ENCODE measurements around the gene S100PBP.

DNA sequence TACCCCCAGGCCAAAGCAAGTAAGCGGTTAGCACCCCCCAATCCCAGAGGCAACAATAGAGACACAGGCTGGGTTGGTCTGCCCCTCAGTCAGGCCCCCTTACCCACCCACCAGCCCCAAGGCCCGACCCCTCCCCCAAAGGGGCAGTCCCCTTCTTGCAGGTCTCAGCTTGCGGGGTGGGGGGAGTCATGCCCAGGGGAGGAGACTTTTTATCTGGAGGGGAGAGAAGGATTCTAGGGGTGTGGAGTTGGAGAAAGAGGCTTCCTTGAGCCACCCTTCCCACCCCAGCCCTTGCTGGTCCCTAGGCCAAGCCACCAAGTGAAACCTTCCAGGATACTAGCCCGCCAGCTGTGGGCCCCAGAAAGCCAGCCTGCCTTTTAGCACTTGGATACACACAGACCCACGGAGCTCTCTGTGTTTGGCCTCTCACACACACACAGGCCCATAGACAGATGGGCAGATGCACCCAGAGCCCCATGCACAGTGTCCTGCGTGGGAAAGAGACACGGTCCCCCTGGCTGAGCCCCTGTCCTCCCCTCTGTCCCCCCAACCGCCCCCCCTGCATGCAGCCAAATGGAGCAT lies 76.7 kb downstream of the S100PBP start:
- TF ChIP-seq ETV6 (conservative IDR thresholded peaks at IDR 0.05 in 1 of 2, IDR thresholded peaks at IDR 0.05 in 1 of 2; ENCODE audit: borderline replicate concordance in 1 of 2, low read depth in 1 of 2) (no peak), IRF4 (IDR thresholded peaks at IDR 0.05; ENCODE audit: low read depth, low read length) (no peak), SRF (IDR thresholded peaks at IDR 0.05; ENCODE audit: low read depth in 2 of 2, low read length in 2 of 2) (no peak), POLR2A (IDR thresholded peaks at IDR 0.05; ENCODE audit: low read depth, low read length) (no peak), POLR2AphosphoS5 (IDR thresholded peaks at IDR 0.05; ENCODE audit: low read length) (no peak)
- TF ChIP-seq, protein P1, sequence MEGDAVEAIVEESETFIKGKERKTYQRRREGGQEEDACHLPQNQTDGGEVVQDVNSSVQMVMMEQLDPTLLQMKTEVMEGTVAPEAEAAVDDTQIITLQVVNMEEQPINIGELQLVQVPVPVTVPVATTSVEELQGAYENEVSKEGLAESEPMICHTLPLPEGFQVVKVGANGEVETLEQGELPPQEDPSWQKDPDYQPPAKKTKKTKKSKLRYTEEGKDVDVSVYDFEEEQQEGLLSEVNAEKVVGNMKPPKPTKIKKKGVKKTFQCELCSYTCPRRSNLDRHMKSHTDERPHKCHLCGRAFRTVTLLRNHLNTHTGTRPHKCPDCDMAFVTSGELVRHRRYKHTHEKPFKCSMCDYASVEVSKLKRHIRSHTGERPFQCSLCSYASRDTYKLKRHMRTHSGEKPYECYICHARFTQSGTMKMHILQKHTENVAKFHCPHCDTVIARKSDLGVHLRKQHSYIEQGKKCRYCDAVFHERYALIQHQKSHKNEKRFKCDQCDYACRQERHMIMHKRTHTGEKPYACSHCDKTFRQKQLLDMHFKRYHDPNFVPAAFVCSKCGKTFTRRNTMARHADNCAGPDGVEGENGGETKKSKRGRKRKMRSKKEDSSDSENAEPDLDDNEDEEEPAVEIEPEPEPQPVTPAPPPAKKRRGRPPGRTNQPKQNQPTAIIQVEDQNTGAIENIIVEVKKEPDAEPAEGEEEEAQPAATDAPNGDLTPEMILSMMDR (IDR thresholded peaks at IDR 0.05 in 2 of 3, conservative IDR thresholded peaks at IDR 0.05 in 1 of 3; ENCODE audit: control insufficient read depth in 2 of 3, extremely low read depth in 1 of 3, insufficient read depth in 1 of 3, low read depth in 3 of 3, low read length in 3 of 3), result no peak
- TF ChIP-seq, protein P2, sequence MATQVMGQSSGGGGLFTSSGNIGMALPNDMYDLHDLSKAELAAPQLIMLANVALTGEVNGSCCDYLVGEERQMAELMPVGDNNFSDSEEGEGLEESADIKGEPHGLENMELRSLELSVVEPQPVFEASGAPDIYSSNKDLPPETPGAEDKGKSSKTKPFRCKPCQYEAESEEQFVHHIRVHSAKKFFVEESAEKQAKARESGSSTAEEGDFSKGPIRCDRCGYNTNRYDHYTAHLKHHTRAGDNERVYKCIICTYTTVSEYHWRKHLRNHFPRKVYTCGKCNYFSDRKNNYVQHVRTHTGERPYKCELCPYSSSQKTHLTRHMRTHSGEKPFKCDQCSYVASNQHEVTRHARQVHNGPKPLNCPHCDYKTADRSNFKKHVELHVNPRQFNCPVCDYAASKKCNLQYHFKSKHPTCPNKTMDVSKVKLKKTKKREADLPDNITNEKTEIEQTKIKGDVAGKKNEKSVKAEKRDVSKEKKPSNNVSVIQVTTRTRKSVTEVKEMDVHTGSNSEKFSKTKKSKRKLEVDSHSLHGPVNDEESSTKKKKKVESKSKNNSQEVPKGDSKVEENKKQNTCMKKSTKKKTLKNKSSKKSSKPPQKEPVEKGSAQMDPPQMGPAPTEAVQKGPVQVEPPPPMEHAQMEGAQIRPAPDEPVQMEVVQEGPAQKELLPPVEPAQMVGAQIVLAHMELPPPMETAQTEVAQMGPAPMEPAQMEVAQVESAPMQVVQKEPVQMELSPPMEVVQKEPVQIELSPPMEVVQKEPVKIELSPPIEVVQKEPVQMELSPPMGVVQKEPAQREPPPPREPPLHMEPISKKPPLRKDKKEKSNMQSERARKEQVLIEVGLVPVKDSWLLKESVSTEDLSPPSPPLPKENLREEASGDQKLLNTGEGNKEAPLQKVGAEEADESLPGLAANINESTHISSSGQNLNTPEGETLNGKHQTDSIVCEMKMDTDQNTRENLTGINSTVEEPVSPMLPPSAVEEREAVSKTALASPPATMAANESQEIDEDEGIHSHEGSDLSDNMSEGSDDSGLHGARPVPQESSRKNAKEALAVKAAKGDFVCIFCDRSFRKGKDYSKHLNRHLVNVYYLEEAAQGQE (IDR thresholded peaks at IDR 0.05; ENCODE audit: low read depth, low read length), result no peak
- TF ChIP-seq, protein P3, sequence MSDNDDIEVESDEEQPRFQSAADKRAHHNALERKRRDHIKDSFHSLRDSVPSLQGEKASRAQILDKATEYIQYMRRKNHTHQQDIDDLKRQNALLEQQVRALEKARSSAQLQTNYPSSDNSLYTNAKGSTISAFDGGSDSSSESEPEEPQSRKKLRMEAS (IDR thresholded peaks at IDR 0.05; ENCODE audit: low read depth, low read length), result no peak

Data from GM12878 (cell line).